ENCODE data around the gene PDGFRB. TPM values are rescaled to one million over a fixed set of nuclear protein-coding genes. Genes with fewer than 3 reads are reported as not detected.

Gene PDGFRB
- total and polyA plus RNA-seq, 2 of the 8 experiments (the other 6 are each of a cell fraction or from before 2014, with no cell fraction given): 4.2 to 13.7 TPM

GRCh38 chr5:150116667-150117400, 38.8 kb downstream of the PDGFRB start (continued):
- no peak for TF ChIP-seq KDM4A (IDR thresholded peaks at IDR 0.05; ENCODE audit: low read depth, low read length, severe bottlenecking)
- TF ChIP-seq SUZ12 (IDR thresholded peaks at IDR 0.05; ENCODE audit: low read length): no peak
- no peak for TF ChIP-seq NANOG (IDR thresholded peaks at IDR 0.05; ENCODE audit: insufficient read depth, low read depth, low read length, poor library complexity, severe bottlenecking)
- TF ChIP-seq EGR1 (IDR thresholded peaks at IDR 0.05; ENCODE audit: borderline replicate concordance, low read depth, low read length): no peak
- no peak for TF ChIP-seq BRCA1 (IDR thresholded peaks at IDR 0.05; ENCODE audit: low read depth, low read length)
- TF ChIP-seq CBX5 (IDR thresholded peaks at IDR 0.05; ENCODE audit: low read depth, low read length): no peak
- no peak for TF ChIP-seq CREB1 (IDR thresholded peaks at IDR 0.05)

Data from H1 (cell line).